C4-2B (cell line): Measurements from ENCODE around the gene KIF4B.
"Not testable (repeated sequence)": the region's sequence is repeated elsewhere in the genome, so short reads cannot be mapped to it uniquely, and the experiment has no call there.

ENCODE experiments used
- ZFX ChIP-seq: fragments of 450-650 bp; IDR thresholded peaks from 2 replicates; pipeline ENCODE4 v1.6.1; 2017
- TF ChIP-seq, protein P1 (sequence below): fragments of 450-650 bp; conservative IDR thresholded peaks from 2 replicates; pipeline ENCODE4 v1.5.1; 2017; ENCODE audit warnings: mild to moderate bottlenecking

DNA sequence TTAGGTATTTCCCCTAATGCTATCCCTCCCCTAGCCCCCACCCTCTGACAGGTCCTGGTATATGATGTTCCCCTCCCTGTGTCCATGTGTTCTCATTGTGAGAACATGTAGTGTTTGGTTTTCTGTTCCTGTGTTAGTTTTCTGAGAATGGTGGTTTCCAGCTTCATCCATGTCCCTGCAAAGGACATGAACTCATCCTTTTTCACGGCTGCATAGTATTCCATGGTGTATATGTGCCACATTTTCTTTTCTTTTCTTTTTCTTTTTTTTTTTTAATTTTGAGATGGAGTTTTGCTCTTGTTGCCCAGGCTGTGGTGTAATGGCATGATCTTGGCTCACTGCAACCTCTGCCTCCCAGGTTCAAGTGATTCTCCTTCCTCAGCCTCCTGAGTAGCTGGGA lies 7.3 kb upstream of the KIF4B start:
- TF ChIP-seq, protein P1, sequence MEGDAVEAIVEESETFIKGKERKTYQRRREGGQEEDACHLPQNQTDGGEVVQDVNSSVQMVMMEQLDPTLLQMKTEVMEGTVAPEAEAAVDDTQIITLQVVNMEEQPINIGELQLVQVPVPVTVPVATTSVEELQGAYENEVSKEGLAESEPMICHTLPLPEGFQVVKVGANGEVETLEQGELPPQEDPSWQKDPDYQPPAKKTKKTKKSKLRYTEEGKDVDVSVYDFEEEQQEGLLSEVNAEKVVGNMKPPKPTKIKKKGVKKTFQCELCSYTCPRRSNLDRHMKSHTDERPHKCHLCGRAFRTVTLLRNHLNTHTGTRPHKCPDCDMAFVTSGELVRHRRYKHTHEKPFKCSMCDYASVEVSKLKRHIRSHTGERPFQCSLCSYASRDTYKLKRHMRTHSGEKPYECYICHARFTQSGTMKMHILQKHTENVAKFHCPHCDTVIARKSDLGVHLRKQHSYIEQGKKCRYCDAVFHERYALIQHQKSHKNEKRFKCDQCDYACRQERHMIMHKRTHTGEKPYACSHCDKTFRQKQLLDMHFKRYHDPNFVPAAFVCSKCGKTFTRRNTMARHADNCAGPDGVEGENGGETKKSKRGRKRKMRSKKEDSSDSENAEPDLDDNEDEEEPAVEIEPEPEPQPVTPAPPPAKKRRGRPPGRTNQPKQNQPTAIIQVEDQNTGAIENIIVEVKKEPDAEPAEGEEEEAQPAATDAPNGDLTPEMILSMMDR, result not testable (repeated sequence)
- TF ChIP-seq ZFX, result not testable (repeated sequence)
